Esophagus muscularis mucosa (tissue), 4 donors: ENCODE data around the gene ANKRD13C.

Experiments
- CTCF ChIP-seq, 3 experiments: fragments of 200-600 bp in 2 of 3; fragments of 450-650 bp in 1 of 3; sonication (generic) in 2 of 3; IDR thresholded peaks; one replicate each; pipeline ENCODE4 v1.5.1; 2017 to 2019; ENCODE audit warnings: antibody characterized with exemption in 3 of 3, mild to moderate bottlenecking in 2 of 3, moderate library complexity in 1 of 3
- EP300 ChIP-seq: sonication (generic); formaldehyde crosslinking; IDR thresholded peaks from one replicate; pipeline ENCODE4 v1.6.1; 2017; ENCODE audit warnings: antibody characterized with exemption
- POLR2A ChIP-seq: fragments of 450-650 bp; IDR thresholded peaks from one replicate; pipeline ENCODE4 v1.6.1; 2017; ENCODE audit warnings: antibody characterized with exemption, moderate library complexity, mild to moderate bottlenecking, low read depth
- POLR2AphosphoS5 ChIP-seq, 2 donors: sonication (generic); formaldehyde crosslinking; IDR thresholded peaks; one replicate each; pipeline ENCODE4 v1.6.1; 2017; ENCODE audit warnings: antibody characterized with exemption in 2 of 2

- TF ChIP-seq EP300, result no peak
- TF ChIP-seq CTCF (IDR thresholded peaks at IDR 0.05), result no peak
- TF ChIP-seq POLR2A, result no peak
- no peak for TF ChIP-seq POLR2AphosphoS5 (IDR thresholded peaks at IDR 0.05)
Measured at GRCh38 chr1:70333245-70333644, 21.3 kb downstream of the ANKRD13C start.
